ENCODE data around the gene ANKRD31. TPM values are rescaled to one million over a fixed set of nuclear protein-coding genes. Genes with fewer than 3 reads are reported as not detected.

ANKRD31 gene
- total RNA-seq, 1 experiment from 2014 or later, result 0.30 TPM

DNA sequence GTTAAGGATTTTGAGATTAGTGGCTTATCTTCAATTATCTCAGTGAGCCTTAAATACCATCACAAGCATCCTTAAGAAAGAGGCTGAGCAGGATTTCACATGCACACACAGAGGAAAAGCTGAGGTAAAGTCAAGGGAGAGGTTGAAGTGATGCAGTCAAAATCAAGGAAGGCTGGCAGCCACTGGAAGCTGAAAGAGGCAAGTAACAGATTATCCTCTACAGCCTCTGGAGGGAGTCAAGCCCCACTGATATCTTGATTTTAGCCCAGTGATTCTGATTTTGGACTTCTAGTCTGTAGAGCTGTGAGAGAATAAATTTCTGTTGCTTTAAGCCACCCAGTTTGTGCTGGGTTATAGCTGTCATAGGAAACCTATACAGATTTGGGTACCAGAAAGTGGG, 80.1 kb downstream of the ANKRD31 start:
- RAD21 ChIA-PET (ENCODE audit: low non-redundant PET in 1 of 2, low total read pairs in 2 of 2, uncharacterized antibody in 2 of 2, unreplicated experiment in 2 of 2), result interaction anchor here in 1 of 2 experiments (0.6 kb wide), 1 partner anchor 589 kb away, joined by 3 read pairs; no protein-coding TSS in a partner anchor
- DNase-seq (ENCODE audit: low read depth, low spot score) (no peak), ATAC-seq (peak; percentile 55; the same call in 1 of the 2 replicates)
- intact Hi-C loops (cut with micrococcal nuclease), result no loop called here
- POLR2A ChIA-PET, result no interaction called here
- BruUV-seq (replicated peaks), result no TSS peak
- CTCF ChIA-PET, result no interaction called here
- Histone ChIP-seq H3K9ac (ENCODE audit: low read length) (no peak overlapping the region), H3K9me3 (ENCODE audit: control insufficient read depth in 1 of 2, insufficient read depth in 1 of 2, low read depth in 1 of 2, low read length in 2 of 2) (no peaks in the 10 kb centered on the region), H3K9me2 (ENCODE audit: insufficient read depth) (no peaks in the 10 kb centered on the region), H3K4me2 (ENCODE audit: low read length) (no peak overlapping the region), H3K27ac (ENCODE audit: low read depth, low read length) (no peak overlapping the region), H3K27me3 (ENCODE audit: insufficient read depth, low read length) (no peaks in the 10 kb centered on the region), H4K20me1 (ENCODE audit: insufficient read depth) (no peaks in the 10 kb centered on the region), H3K36me3 (ENCODE audit: control insufficient read depth in 1 of 2, insufficient read depth in 2 of 2, low read length in 2 of 2) (no peaks in the 10 kb centered on the region), H2AFZ (ENCODE audit: low read depth, low read length, poor library complexity, severe bottlenecking) (no peak overlapping the region), H3K4me3 (replicated peaks in 1 of 2; ENCODE audit: low read depth in 1 of 2, low read length in 2 of 2) (no peak overlapping the region), H3K79me2 (ENCODE audit: insufficient read depth, low read length) (no peaks in the 10 kb centered on the region), H3K4me1 (ENCODE audit: control insufficient read depth in 1 of 2, insufficient read depth in 2 of 2, low read length in 2 of 2) (no peaks in the 10 kb centered on the region)
- TF ChIP-seq JUND (IDR thresholded peaks at IDR 0.05) (no peak), POLR2AphosphoS5 (IDR thresholded peaks at IDR 0.05; ENCODE audit: low read depth, low read length) (no peak), RAD21 (IDR thresholded peaks at IDR 0.05; ENCODE audit: low read depth) (peak; percentile 53), CEBPB (IDR thresholded peaks at IDR 0.05; ENCODE audit: low read depth) (no peak), SP1 (IDR thresholded peaks at IDR 0.05; ENCODE audit: low read depth) (no peak), FOSL1 (IDR thresholded peaks at IDR 0.05; ENCODE audit: low read depth) (no peak), EZH2phosphoT487 (IDR thresholded peaks at IDR 0.05; ENCODE audit: borderline replicate concordance) (no peak)
- TF ChIP-seq, protein P1, sequence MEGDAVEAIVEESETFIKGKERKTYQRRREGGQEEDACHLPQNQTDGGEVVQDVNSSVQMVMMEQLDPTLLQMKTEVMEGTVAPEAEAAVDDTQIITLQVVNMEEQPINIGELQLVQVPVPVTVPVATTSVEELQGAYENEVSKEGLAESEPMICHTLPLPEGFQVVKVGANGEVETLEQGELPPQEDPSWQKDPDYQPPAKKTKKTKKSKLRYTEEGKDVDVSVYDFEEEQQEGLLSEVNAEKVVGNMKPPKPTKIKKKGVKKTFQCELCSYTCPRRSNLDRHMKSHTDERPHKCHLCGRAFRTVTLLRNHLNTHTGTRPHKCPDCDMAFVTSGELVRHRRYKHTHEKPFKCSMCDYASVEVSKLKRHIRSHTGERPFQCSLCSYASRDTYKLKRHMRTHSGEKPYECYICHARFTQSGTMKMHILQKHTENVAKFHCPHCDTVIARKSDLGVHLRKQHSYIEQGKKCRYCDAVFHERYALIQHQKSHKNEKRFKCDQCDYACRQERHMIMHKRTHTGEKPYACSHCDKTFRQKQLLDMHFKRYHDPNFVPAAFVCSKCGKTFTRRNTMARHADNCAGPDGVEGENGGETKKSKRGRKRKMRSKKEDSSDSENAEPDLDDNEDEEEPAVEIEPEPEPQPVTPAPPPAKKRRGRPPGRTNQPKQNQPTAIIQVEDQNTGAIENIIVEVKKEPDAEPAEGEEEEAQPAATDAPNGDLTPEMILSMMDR (IDR thresholded peaks at IDR 0.05 in 2 of 3, conservative IDR thresholded peaks at IDR 0.05 in 1 of 3; ENCODE audit: borderline replicate concordance in 1 of 3, insufficient read depth in 1 of 3, low read depth in 2 of 3, low read length in 2 of 3), result peak in 2 of 3 experiments; percentile 20 to 36; a peak in 3 of 6 replicates
- TF ChIP-seq, protein P2, sequence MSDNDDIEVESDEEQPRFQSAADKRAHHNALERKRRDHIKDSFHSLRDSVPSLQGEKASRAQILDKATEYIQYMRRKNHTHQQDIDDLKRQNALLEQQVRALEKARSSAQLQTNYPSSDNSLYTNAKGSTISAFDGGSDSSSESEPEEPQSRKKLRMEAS (IDR thresholded peaks at IDR 0.05), result no peak

DNA sequence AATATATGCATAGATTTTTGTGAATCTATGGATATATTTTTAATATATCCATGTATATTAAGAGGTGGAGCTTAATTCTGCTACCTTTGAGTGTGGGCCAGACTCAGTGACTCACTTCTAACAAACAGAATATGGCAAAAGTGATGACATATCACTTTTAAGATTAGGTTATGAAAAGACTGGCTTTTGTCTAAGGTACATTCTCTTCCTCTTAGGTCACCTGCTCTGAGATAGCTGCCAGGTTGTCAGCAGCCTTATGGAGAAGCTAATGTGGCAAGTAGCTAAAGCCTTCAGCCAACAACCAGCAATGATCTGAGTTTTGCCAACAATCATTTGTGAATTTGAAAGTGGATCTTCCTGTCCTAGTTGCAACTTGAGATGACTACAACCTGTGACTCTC, 83.8 kb downstream of the ANKRD31 start:
- Histone ChIP-seq H3K27ac (ENCODE audit: low read depth, low read length) (no peak overlapping the region), H2AFZ (ENCODE audit: low read depth, low read length, poor library complexity, severe bottlenecking) (no peak overlapping the region), H3K79me2 (ENCODE audit: insufficient read depth, low read length) (no peaks in the 10 kb centered on the region), H3K9me3 (ENCODE audit: control insufficient read depth in 1 of 2, insufficient read depth in 1 of 2, low read depth in 1 of 2, low read length in 2 of 2) (no peaks in the 10 kb centered on the region), H3K27me3 (ENCODE audit: insufficient read depth, low read length) (no peaks in the 10 kb centered on the region), H3K36me3 (ENCODE audit: control insufficient read depth in 1 of 2, insufficient read depth in 2 of 2, low read length in 2 of 2) (no peaks in the 10 kb centered on the region), H4K20me1 (ENCODE audit: insufficient read depth) (no peaks in the 10 kb centered on the region), H3K9me2 (ENCODE audit: insufficient read depth) (no peaks in the 10 kb centered on the region), H3K4me3 (replicated peaks in 1 of 2; ENCODE audit: low read depth in 1 of 2, low read length in 2 of 2) (no peak overlapping the region), H3K9ac (ENCODE audit: low read length) (no peak overlapping the region), H3K4me1 (ENCODE audit: control insufficient read depth in 1 of 2, insufficient read depth in 2 of 2, low read length in 2 of 2) (no peaks in the 10 kb centered on the region), H3K4me2 (ENCODE audit: low read length) (no peak overlapping the region)
- POLR2A ChIA-PET, result no interaction called here
- RAD21 ChIA-PET (ENCODE audit: low non-redundant PET in 1 of 2, low total read pairs in 2 of 2, uncharacterized antibody in 2 of 2, unreplicated experiment in 2 of 2), result no interaction called here
- intact Hi-C loops (cut with micrococcal nuclease), result no loop called here
- DNase-seq (ENCODE audit: low read depth, low spot score), result no peak
- no TSS peak for BruUV-seq (replicated peaks)
- CTCF ChIA-PET, result no interaction called here
- ATAC-seq, result no peak
- TF ChIP-seq TCF7L2 (IDR thresholded peaks at IDR 0.05; ENCODE audit: borderline replicate concordance, extremely low read depth, insufficient read depth, insufficient read length) (no peak), SRF (IDR thresholded peaks at IDR 0.05; ENCODE audit: low read depth) (no peak), CBX3 (IDR thresholded peaks at IDR 0.05; ENCODE audit: low read depth) (no peak), ELF1 (IDR thresholded peaks at IDR 0.05; ENCODE audit: borderline replicate concordance, low read depth) (no peak), EZH2phosphoT487 (IDR thresholded peaks at IDR 0.05; ENCODE audit: borderline replicate concordance) (no peak), ZFX (IDR thresholded peaks at IDR 0.05) (no peak), ZNF274 (IDR thresholded peaks at IDR 0.05; ENCODE audit: low read depth, low read length) (no peak)
- TF ChIP-seq, protein P2 (IDR thresholded peaks at IDR 0.05), result no peak
- TF ChIP-seq, protein P3, sequence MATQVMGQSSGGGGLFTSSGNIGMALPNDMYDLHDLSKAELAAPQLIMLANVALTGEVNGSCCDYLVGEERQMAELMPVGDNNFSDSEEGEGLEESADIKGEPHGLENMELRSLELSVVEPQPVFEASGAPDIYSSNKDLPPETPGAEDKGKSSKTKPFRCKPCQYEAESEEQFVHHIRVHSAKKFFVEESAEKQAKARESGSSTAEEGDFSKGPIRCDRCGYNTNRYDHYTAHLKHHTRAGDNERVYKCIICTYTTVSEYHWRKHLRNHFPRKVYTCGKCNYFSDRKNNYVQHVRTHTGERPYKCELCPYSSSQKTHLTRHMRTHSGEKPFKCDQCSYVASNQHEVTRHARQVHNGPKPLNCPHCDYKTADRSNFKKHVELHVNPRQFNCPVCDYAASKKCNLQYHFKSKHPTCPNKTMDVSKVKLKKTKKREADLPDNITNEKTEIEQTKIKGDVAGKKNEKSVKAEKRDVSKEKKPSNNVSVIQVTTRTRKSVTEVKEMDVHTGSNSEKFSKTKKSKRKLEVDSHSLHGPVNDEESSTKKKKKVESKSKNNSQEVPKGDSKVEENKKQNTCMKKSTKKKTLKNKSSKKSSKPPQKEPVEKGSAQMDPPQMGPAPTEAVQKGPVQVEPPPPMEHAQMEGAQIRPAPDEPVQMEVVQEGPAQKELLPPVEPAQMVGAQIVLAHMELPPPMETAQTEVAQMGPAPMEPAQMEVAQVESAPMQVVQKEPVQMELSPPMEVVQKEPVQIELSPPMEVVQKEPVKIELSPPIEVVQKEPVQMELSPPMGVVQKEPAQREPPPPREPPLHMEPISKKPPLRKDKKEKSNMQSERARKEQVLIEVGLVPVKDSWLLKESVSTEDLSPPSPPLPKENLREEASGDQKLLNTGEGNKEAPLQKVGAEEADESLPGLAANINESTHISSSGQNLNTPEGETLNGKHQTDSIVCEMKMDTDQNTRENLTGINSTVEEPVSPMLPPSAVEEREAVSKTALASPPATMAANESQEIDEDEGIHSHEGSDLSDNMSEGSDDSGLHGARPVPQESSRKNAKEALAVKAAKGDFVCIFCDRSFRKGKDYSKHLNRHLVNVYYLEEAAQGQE (IDR thresholded peaks at IDR 0.05; ENCODE audit: low read depth), result no peak

Data from HCT116 (cell line).